Sigmoid colon (tissue), 7 donors: ENCODE results near the gene BCAS3. TPM values are rescaled to one million over a fixed set of nuclear protein-coding genes. Genes with fewer than 3 reads are reported as not detected.

Experiments used
- DNase-seq: peaks from one replicate; pipeline ENCODE4 v3.0.0-alpha.2; 2019
- H3K27ac ChIP-seq, 4 donors: fragments of 200-600 bp; sonication (generic); one replicate each; pipeline ENCODE4 v1.5.1; 2016 to 2019; ENCODE audit warnings: mild to moderate bottlenecking in 1 of 4
- H3K27me3 ChIP-seq, 3 donors: fragments of 200-600 bp; sonication (generic); one replicate each; pipeline ENCODE4 v1.5.1; 2019; ENCODE audit warnings: mild to moderate bottlenecking in 1 of 3
- H3K36me3 ChIP-seq, 4 donors: fragments of 200-600 bp; sonication (generic); one replicate each; pipeline ENCODE4 v1.5.1; 2016 to 2019
- H3K4me1 ChIP-seq, 4 donors: fragments of 200-600 bp; sonication (generic); one replicate each; pipeline ENCODE4 v1.5.1; 2017 to 2019
- H3K4me3 ChIP-seq, 4 donors: fragments of 200-600 bp; sonication (generic); one replicate each; pipeline ENCODE4 v1.5.1; 2017 to 2019; ENCODE audit warnings: mild to moderate bottlenecking in 2 of 4, moderate library complexity in 1 of 4
- H3K9me3 ChIP-seq, 4 donors: fragments of 200-600 bp in 3 of 4; sonication (generic) in 3 of 4; one replicate each; pipeline versions ENCODE4 v1.5.1 to v1.6.1; 2013 to 2019
- CTCF ChIP-seq, 4 experiments: fragments of 450-650 bp in 3 of 4; fragments of 200-600 bp in 1 of 4; IDR thresholded peaks; one replicate each; pipeline ENCODE4 v1.5.1; 2016 to 2019; ENCODE audit warnings: antibody characterized with exemption in 4 of 4, mild to moderate bottlenecking in 3 of 4, moderate library complexity in 2 of 4
- EP300 ChIP-seq, 4 donors: sonication (generic); formaldehyde crosslinking; IDR thresholded peaks; one replicate each; pipeline ENCODE4 v1.6.1; 2017; ENCODE audit warnings: antibody characterized with exemption in 4 of 4
- POLR2A ChIP-seq, 2 donors: fragments of 450-650 bp; IDR thresholded peaks; one replicate each; pipeline ENCODE4 v1.6.1; 2016; ENCODE audit warnings: antibody characterized with exemption in 2 of 2, mild to moderate bottlenecking in 2 of 2, moderate library complexity in 2 of 2
- POLR2AphosphoS5 ChIP-seq, 4 donors: sonication (generic); formaldehyde crosslinking; IDR thresholded peaks; one replicate each; pipeline ENCODE4 v1.6.1; 2017; ENCODE audit warnings: antibody characterized with exemption in 4 of 4
- WGBS, 2 donors: extraction: QIAGEN DNeasy Blood & Tissue Kit; methylation state at CpG; one replicate each; pipeline ENCODE4 v1.1.7; 2013; 5-methylcytosine and 5-hydroxymethylcytosine counted together
- intact Hi-C: fragments of 100-400 bp; cut with DNase I; formaldehyde crosslinking; loops from one replicate; pipeline ENCODE4 v1.15.1; 2023
- polyA plus RNA-seq, 3 donors: library from polyadenylated mRNA; stranded (reverse); fragments of 200-250 nt; gene quantifications; one replicate each; pipeline ENCODE4 v1.2.3, GENCODE V29; 2013
- total RNA-seq, 4 donors: library from RNA; depleted of rRNA; stranded (reverse); fragments of >200 nt; gene quantifications; one replicate each; pipeline ENCODE4 v1.1.0, GENCODE V29; 2016
- donor health status: healthy with polysubstance abuse.
- donor health status: Bipolar disorder and iron deficiency.
- donor health status: healthy.

The BCAS3 gene
- total and polyA plus RNA-seq, 7 donors = 6.3 to 38.5 (median 28.5) TPM

GRCh38 chr17:61294286-61294685 lies 616.6 kb downstream of the BCAS3 start:
- TF ChIP-seq POLR2AphosphoS5 (IDR thresholded peaks at IDR 0.05) (no peak), CTCF (IDR thresholded peaks at IDR 0.05) (no peak)
- H3K4me1 ChIP-seq = peaks cover 0 to 12% (median 11%) of the 10 kb centered on the region in 4 donors
- peaks cover 0 to 4% (median 0%) of the 10 kb centered on the region in 3 donors for H3K27me3 ChIP-seq
- intact Hi-C loops = no loop called here
- DNase-seq = no peak
- WGBS, 2 donors = 93 to 95% methylated on average over 2 of the region's 2 CpGs
- H3K9me3 ChIP-seq = no peaks in the 10 kb centered on the region
- H3K4me3 ChIP-seq = no peak overlapping the region
- no peaks in the 10 kb centered on the region for H3K36me3 ChIP-seq
- H3K27ac ChIP-seq = peak overlapping the region in 1 of 4 donors; percentile 27

- intact Hi-C loops = no loop called here
- WGBS, 2 donors = 72 to 81% methylated on average over 3 of the region's 3 CpGs
- peaks cover 0 to 12% (median 11%) of the 10 kb centered on the region in 4 donors for H3K4me1 ChIP-seq
Observed at GRCh38 chr17:61294777-61295176, 617.1 kb downstream of the BCAS3 start.

GRCh38 chr17:61296058-61296457 lies 618.4 kb downstream of the BCAS3 start:
- intact Hi-C loops = no loop called here
- 95 to 98% methylated on average over 2 of the region's 2 CpGs for WGBS, 2 donors
- TF ChIP-seq EP300 (IDR thresholded peaks at IDR 0.05) = no peak
- no peak for TF ChIP-seq POLR2AphosphoS5 (IDR thresholded peaks at IDR 0.05)
- no peak for TF ChIP-seq POLR2A (IDR thresholded peaks at IDR 0.05)
- TF ChIP-seq CTCF (IDR thresholded peaks at IDR 0.05) = no peak

More at GRCh38 chr17:61294777-61295176, 617.1 kb downstream of the BCAS3 start:
- Histone ChIP-seq H3K27me3 (peaks cover 0 to 4% (median 0%) of the 10 kb centered on the region in 3 donors), H3K27ac (peak overlapping the region in 1 of 4 donors; percentile 27), H3K36me3 (no peaks in the 10 kb centered on the region), H3K9me3 (no peaks in the 10 kb centered on the region), H3K4me3 (no peak overlapping the region)
- no peak for DNase-seq
- TF ChIP-seq POLR2A (IDR thresholded peaks at IDR 0.05) = no peak
- TF ChIP-seq CTCF (IDR thresholded peaks at IDR 0.05) = no peak
- no peak for TF ChIP-seq EP300 (IDR thresholded peaks at IDR 0.05)

GRCh38 chr17:61299517-61300513 lies 622.2 kb downstream of the BCAS3 start:
- H3K27ac ChIP-seq = peak overlapping the region in 1 of 4 donors; percentile 60
- no peaks in the 10 kb centered on the region for H3K27me3 ChIP-seq
- DNase-seq = no peak
- no peaks in the 10 kb centered on the region for H3K4me1 ChIP-seq
- no peak for TF ChIP-seq POLR2AphosphoS5 (IDR thresholded peaks at IDR 0.05)
- no peak for TF ChIP-seq POLR2A (IDR thresholded peaks at IDR 0.05)
- no peak for TF ChIP-seq EP300 (IDR thresholded peaks at IDR 0.05)
- TF ChIP-seq CTCF (IDR thresholded peaks at IDR 0.05) = no peak
- WGBS, 2 donors = 87 to 89% methylated on average over 9 of the region's 9 CpGs
- H3K36me3 ChIP-seq = no peaks in the 10 kb centered on the region
- H3K9me3 ChIP-seq = no peaks in the 10 kb centered on the region
- intact Hi-C loops = no loop called here
- no peak overlapping the region for H3K4me3 ChIP-seq

More at GRCh38 chr17:61296058-61296457, 618.4 kb downstream of the BCAS3 start:
- H3K27me3 ChIP-seq = peaks cover 0 to 4% (median 0%) of the 10 kb centered on the region in 3 donors
- no peaks in the 10 kb centered on the region for H3K36me3 ChIP-seq
- no peaks in the 10 kb centered on the region for H3K9me3 ChIP-seq
- DNase-seq = no peak
- H3K4me1 ChIP-seq = peaks cover 0 to 10% (median 9%) of the 10 kb centered on the region in 4 donors
- H3K4me3 ChIP-seq = no peak overlapping the region
- H3K27ac ChIP-seq = no peak overlapping the region
